Neural crest cell (in vitro differentiated cells): ENCODE measurements around the gene CRYBA2. TPM values are rescaled to one million over a fixed set of nuclear protein-coding genes. Genes with fewer than 3 reads are reported as not detected.

Experiments
- DNase-seq: peaks from one replicate; pipeline ENCODE4 v3.0.0; 2021; ENCODE audit warnings: low read depth, mixed read lengths, low spot score
- H3K27ac Mint-ChIP-seq: one replicate; pipeline ENCODE4 v1.8.0; 2021; ENCODE audit warnings: mild to moderate bottlenecking, mixed read lengths; ENCODE audit not compliant: unreplicated experiment
- H3K27me3 Mint-ChIP-seq: 2 replicates; pipeline ENCODE4 v1.8.0; 2021; ENCODE audit warnings: low read depth, mild to moderate bottlenecking, mixed read lengths
- H3K36me3 Mint-ChIP-seq: 2 replicates; pipeline ENCODE4 v1.8.0; 2021; ENCODE audit warnings: low read depth, mild to moderate bottlenecking, mixed read lengths
- H3K4me1 Mint-ChIP-seq: 2 replicates; pipeline ENCODE4 v1.8.0; 2021; ENCODE audit warnings: mixed read lengths
- H3K4me3 Mint-ChIP-seq: one replicate; pipeline ENCODE4 v1.8.0; 2021; ENCODE audit warnings: mild to moderate bottlenecking, mixed read lengths
- H3K9me3 Mint-ChIP-seq: 2 replicates; pipeline ENCODE4 v1.8.0; 2021; ENCODE audit warnings: mixed read lengths
- total RNA-seq: library from RNA; stranded (reverse); gene quantifications from 2 replicates; pipeline ENCODE4 v1.2.1, GENCODE V29; 2021
- TF ChIP-seq, protein P1 (sequence below): fragments of 200-600 bp; sonication (generic); conservative IDR thresholded peaks from 2 replicates; pipeline ENCODE4 v1.5.0; 2021; ENCODE audit warnings: antibody characterized with exemption, mild to moderate bottlenecking

CRYBA2 gene
- total RNA-seq, 1 donor from 2014 or later, result not detected

DNA sequence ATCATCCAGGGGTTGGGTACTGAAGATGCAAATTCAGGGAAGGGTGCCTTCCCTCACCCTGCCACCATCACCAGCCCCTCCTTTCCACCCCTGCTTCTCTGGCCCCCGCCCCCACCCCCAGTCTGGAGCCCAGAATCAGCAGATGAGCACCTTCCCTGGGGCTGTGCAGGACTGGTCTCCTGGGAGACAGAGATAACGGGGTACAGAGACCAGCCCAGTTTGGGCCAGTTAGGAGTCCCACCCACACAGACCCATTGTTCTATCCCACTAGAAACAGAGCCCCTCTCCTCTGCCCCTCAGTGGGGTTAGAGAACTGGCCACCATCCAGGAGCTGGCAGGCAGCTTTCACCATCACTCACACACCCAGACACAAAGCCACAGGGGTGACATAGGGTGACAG lies 4.5 kb upstream of the CRYBA2 start:
- Mint-ChIP-seq H3K4me1 (no peaks in the 10 kb centered on the region), H3K4me3 (no peak overlapping the region), H3K36me3 (no peaks in the 10 kb centered on the region), H3K27me3 (peaks cover 95% of the 10 kb centered on the region), H3K9me3 (no peaks in the 10 kb centered on the region), H3K27ac (no peak overlapping the region)
- DNase-seq, result no peak
- TF ChIP-seq, protein P1, sequence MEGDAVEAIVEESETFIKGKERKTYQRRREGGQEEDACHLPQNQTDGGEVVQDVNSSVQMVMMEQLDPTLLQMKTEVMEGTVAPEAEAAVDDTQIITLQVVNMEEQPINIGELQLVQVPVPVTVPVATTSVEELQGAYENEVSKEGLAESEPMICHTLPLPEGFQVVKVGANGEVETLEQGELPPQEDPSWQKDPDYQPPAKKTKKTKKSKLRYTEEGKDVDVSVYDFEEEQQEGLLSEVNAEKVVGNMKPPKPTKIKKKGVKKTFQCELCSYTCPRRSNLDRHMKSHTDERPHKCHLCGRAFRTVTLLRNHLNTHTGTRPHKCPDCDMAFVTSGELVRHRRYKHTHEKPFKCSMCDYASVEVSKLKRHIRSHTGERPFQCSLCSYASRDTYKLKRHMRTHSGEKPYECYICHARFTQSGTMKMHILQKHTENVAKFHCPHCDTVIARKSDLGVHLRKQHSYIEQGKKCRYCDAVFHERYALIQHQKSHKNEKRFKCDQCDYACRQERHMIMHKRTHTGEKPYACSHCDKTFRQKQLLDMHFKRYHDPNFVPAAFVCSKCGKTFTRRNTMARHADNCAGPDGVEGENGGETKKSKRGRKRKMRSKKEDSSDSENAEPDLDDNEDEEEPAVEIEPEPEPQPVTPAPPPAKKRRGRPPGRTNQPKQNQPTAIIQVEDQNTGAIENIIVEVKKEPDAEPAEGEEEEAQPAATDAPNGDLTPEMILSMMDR, result no peak

GRCh38 chr2:218996937-218997336 lies 3.7 kb upstream of the CRYBA2 start:
- Mint-ChIP-seq H3K27ac (no peak overlapping the region), H3K4me3 (no peak overlapping the region)

GRCh38 chr2:218995972-218996711 lies 2.9 kb upstream of the CRYBA2 start:
- no peaks in the 10 kb centered on the region for H3K9me3 Mint-ChIP-seq
- no peaks in the 10 kb centered on the region for H3K4me1 Mint-ChIP-seq
- TF ChIP-seq, protein P1, result peak; percentile 91
- no peaks in the 10 kb centered on the region for H3K36me3 Mint-ChIP-seq
- peaks cover 96% of the 10 kb centered on the region for H3K27me3 Mint-ChIP-seq
- H3K27ac Mint-ChIP-seq, result no peak overlapping the region
- H3K4me3 Mint-ChIP-seq, result peak overlapping the region; percentile 79
- peak; percentile 97 for DNase-seq

More at GRCh38 chr2:218996937-218997336, 3.7 kb upstream of the CRYBA2 start:
- TF ChIP-seq, protein P1, result no peak
- H3K4me1 Mint-ChIP-seq, result no peaks in the 10 kb centered on the region
- peaks cover 95% of the 10 kb centered on the region for H3K27me3 Mint-ChIP-seq
- DNase-seq, result no peak
- H3K9me3 Mint-ChIP-seq, result no peaks in the 10 kb centered on the region
- H3K36me3 Mint-ChIP-seq, result no peaks in the 10 kb centered on the region

GRCh38 chr2:218995561-218995960 lies 2.3 kb upstream of the CRYBA2 start:
- TF ChIP-seq, protein P1, result no peak
- DNase-seq, result no peak
- Mint-ChIP-seq H3K4me1 (no peaks in the 10 kb centered on the region), H3K36me3 (no peaks in the 10 kb centered on the region), H3K4me3 (no peak overlapping the region), H3K27me3 (peaks cover 96% of the 10 kb centered on the region), H3K27ac (no peak overlapping the region), H3K9me3 (no peaks in the 10 kb centered on the region)

DNA sequence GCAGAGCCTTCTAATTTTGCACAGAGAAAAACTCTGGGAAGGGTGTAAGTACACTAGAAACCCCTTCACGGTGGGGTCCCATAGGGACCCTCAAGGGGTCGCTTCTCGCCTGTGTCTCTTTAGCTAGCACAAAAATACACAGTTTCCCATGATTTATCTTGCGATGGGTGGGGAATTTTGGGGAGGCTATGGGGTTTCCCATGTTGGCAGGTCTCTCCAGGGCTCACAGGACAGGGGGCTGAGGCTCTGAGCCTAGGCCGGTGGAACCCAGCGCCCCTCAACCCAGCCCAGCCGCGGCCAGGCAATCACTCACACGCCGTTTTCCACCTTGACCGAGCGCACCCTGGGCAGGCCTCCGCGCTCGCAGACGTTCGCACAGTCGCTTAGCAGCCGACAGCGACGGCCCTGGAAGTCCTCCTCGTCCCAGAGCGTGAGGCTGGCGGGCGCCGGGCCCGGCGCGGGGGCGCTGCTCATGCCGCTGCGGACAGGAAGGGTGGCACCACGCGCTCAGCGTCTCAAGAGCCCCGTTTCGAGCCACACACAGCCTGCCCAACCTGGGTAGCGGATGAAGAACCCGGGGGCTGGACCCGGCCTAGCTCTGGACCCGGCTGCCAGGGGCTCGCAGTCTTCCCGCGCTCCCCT lies 398 bp downstream of the CRYBA2 start:
- TF ChIP-seq, protein P1, result no peak
- DNase-seq, result no peak
- no peaks in the 10 kb centered on the region for H3K4me1 Mint-ChIP-seq
- H3K9me3 Mint-ChIP-seq, result no peaks in the 10 kb centered on the region
- no peak overlapping the region for H3K27ac Mint-ChIP-seq
- H3K36me3 Mint-ChIP-seq, result no peaks in the 10 kb centered on the region
- no peak overlapping the region for H3K4me3 Mint-ChIP-seq
- H3K27me3 Mint-ChIP-seq, result peaks cover 96% of the 10 kb centered on the region
